Measurements from ENCODE around the gene SAP30L.

The SAP30L gene

DNA sequence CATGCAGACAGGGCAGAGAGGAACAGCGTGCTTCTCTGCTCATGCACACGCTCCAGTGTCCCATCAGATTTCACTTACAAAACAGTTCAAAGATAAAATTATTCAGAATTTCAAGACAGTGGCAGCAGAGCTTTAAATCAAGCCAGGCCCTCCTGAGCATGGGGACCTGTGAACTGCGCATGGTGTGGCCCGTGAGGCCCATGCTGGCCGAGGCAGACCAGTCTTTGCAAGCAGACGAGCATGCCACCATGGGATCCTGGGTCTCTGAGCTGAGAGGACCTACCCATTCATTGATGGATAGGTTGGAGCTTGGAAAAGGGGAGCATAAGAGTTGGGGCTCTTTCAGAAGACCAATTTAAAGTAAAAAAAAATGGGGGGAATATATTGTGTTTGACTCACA lies 35.0 kb upstream of the SAP30L start:
- no peak for DNase-seq
- Mint-ChIP-seq H3K4me3 (no peak overlapping the region), H3K27ac (peak overlapping the region in 1 of 2 donors; percentile 72), H3K4me1 (no peaks in the 10 kb centered on the region), H3K9me3 (no peaks in the 10 kb centered on the region), H3K27me3 (no peaks in the 10 kb centered on the region)
- ATAC-seq, result no peak

DNA sequence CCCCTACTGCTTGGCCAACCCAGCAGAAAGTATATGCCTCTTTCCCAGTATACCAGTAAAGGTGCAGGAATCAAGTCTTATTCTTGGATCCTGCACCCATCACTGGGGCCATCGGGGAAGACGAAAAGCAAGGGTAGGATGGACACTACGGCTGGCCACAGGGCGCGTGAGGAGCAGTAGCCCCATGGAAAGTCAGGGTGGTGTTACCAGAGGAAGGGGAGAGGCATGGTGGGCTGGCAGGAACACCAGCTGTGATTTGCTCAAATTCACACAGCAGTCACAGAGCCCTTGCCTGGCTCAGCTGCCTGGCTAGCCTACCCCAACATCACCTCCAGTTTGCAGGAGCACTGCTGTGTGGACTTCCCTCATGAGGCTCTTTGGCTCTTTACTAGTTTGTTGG lies 34.5 kb upstream of the SAP30L start:
- Mint-ChIP-seq H3K27ac (no peak overlapping the region), H3K9me3 (no peaks in the 10 kb centered on the region), H3K27me3 (no peaks in the 10 kb centered on the region), H3K4me3 (no peak overlapping the region), H3K4me1 (no peaks in the 10 kb centered on the region)
- DNase-seq (no peak), ATAC-seq (no peak)

DNA sequence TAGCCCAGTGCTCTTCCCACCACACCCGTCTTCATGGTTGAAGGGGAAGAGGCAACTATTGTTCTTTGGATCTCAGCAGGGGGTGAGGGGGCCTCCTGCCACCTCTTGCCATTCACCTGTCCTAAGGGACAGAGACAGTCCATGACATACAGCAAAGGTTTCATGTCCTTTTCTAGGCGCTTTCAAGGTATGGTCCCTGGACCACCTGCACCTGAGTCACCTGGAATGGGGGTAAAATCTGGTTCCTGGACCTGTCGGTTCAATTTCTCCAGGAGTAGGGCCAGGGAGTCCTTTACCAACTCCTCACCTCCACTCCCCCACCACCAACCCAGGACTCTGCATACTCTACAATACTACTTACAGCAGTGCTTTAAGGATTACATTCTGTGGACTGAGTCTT lies 33.5 kb upstream of the SAP30L start:
- H3K27ac Mint-ChIP-seq, result no peak overlapping the region
- no peak overlapping the region for H3K4me3 Mint-ChIP-seq
- H3K27me3 Mint-ChIP-seq, result no peaks in the 10 kb centered on the region
- ATAC-seq (no peak), DNase-seq (no peak)
- peaks cover 6% of the 10 kb centered on the region for H3K4me1 Mint-ChIP-seq
- H3K9me3 Mint-ChIP-seq, result no peaks in the 10 kb centered on the region

DNA sequence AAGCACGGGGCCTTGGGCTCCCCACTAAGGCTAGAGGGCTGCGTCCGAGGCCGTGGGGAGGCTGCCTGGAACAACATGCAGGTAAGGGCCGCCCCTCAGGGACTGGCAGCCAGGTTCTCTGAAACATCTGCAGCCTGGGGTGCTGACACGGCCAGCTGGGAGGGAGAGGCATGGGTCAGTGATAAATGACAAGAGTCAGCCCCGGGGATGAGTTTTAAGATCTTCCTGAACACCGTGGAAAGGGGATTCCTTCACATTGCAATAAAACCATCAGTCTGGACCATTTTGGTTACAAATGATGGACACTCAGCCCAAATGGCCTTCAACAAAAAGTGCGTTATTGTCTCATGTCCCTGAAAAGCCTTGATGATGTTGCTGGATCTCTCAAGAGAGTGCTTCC lies 32.9 kb upstream of the SAP30L start:
- Mint-ChIP-seq H3K9me3 (no peaks in the 10 kb centered on the region), H3K4me3 (no peak overlapping the region), H3K4me1 (peaks cover 6% of the 10 kb centered on the region), H3K27me3 (no peaks in the 10 kb centered on the region), H3K27ac (no peak overlapping the region)
- DNase-seq (no peak), ATAC-seq (no peak)

DNA sequence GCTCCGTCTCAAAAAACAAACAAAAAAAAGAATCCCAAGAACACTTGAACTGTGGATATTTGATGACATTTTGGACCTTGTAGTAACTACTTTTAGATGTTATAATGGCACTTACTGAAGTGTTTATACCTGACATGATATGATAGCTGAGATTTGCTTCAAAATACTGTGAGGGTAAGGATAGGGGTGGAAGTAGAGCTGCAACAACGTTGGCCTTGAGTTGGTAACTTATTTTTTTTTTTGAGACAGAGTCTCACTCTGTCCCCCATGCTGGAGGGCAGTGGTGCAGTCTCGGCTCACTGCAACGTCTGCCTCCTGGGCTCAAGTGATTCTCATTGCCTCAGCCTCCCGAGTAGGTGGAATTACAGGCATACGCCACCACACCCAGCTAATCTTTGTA lies 30.7 kb upstream of the SAP30L start:
- Mint-ChIP-seq H3K27me3 (no peaks in the 10 kb centered on the region), H3K4me3 (no peak overlapping the region), H3K27ac (no peak overlapping the region), H3K9me3 (no peaks in the 10 kb centered on the region), H3K4me1 (peaks cover 6% of the 10 kb centered on the region)
- ATAC-seq (no peak), DNase-seq (no peak)

DNA sequence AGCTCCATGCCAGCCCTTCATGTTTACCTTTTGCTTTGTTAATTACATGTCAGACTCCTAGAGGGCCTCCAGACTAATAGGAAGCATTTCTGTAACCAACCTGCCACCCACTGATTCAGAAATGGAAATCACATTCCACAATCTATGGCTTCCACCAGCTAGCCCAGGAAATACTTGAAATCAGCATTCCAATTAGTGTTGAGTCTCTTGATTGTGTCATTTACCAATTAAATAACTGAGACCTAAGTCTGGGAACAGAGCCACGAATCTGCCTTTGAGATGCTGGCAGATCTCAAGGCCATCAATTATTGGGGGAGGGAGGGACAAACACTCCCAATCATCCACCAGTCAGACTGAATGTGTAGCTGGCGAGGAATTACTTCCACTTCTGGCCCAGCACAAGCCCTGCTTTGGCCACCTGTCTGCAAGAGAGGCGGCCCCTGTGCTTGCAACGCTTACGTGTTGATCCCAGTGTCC lies 27.4 kb upstream of the SAP30L start:
- peaks cover 10% of the 10 kb centered on the region for H3K4me1 Mint-ChIP-seq
- no peaks in the 10 kb centered on the region for H3K27me3 Mint-ChIP-seq
- H3K9me3 Mint-ChIP-seq, result peaks cover 0 to 4% of the 10 kb centered on the region in 2 donors
- ATAC-seq (no peak), DNase-seq (no peak)
- no peak overlapping the region for H3K4me3 Mint-ChIP-seq
- H3K27ac Mint-ChIP-seq, result peak overlapping the region; percentile 8 to 75

DNA sequence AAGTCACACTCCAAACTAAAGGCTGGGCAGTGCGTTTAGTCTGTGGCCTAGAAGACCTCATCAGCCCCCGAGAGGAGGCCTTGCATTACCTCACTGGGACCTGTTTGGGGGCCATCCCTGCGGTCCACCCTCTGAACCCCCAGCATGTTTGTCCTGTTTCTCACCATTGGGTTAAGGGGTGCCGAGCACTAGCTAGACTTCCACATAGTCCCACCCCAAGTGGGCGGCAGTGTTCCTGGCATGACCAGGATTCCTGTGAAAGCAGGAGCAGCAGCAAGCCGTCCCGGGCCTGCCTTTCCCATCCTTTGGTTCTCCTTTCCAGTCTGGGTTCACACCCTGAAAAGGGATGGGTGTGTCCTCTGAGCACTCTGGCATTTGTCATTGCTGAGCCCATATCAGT lies 26.6 kb upstream of the SAP30L start:
- no peak overlapping the region for H3K27ac Mint-ChIP-seq
- no peak overlapping the region for H3K4me3 Mint-ChIP-seq
- peaks cover 10% of the 10 kb centered on the region for H3K4me1 Mint-ChIP-seq
- DNase-seq (no peak), ATAC-seq (no peak)
- peaks cover 0 to 4% of the 10 kb centered on the region in 2 donors for H3K9me3 Mint-ChIP-seq
- H3K27me3 Mint-ChIP-seq, result no peaks in the 10 kb centered on the region

DNA sequence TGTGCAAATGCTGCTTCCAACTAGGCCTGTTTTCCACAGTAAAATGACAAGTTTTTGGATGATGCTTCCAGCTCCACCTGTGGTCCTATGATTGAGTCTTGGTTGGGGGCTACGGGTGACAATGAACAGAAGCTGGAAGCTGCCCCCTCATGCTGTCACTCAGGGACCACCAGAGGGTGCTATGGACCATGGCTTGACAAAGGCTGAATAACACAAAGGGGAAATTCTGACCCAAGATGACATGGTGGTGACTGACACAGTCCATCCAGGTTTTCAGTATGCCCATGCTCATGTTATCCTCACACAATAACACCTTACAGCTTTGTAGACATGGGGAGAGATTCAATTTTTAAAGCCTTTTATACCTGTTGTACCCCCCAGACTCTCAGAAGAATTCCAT lies 23.9 kb upstream of the SAP30L start:
- Mint-ChIP-seq H3K4me1 (peaks cover 7% of the 10 kb centered on the region), H3K9me3 (peaks cover 0 to 4% of the 10 kb centered on the region in 2 donors), H3K27me3 (no peaks in the 10 kb centered on the region), H3K4me3 (no peak overlapping the region), H3K27ac (no peak overlapping the region)
- DNase-seq, result peak; percentile 16 to 35
- no peak for ATAC-seq

DNA sequence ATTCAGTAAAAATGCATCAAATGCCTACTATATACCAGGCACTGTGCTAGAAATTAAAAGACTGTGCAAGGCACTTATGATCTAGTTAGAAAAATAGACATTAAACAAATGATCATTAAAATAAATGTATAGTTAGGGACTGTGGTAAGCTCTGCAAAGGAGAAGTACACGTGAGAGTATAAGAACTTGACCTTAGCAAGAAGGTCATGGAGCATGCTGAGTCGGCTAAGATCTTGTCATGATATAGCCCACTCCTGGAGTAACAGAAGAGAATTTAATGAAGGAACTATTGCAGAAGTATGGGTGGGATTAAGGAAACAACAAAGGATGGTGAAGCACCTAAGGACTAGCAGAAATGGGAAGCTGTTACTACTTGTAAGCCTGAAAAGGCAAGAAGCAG lies 23.5 kb upstream of the SAP30L start:
- no peak for ATAC-seq
- Mint-ChIP-seq H3K27ac (no peak overlapping the region), H3K4me3 (no peak overlapping the region), H3K27me3 (no peaks in the 10 kb centered on the region), H3K4me1 (peaks cover 4% of the 10 kb centered on the region), H3K9me3 (peaks cover 0 to 4% of the 10 kb centered on the region in 2 donors)
- DNase-seq, result no peak

DNA sequence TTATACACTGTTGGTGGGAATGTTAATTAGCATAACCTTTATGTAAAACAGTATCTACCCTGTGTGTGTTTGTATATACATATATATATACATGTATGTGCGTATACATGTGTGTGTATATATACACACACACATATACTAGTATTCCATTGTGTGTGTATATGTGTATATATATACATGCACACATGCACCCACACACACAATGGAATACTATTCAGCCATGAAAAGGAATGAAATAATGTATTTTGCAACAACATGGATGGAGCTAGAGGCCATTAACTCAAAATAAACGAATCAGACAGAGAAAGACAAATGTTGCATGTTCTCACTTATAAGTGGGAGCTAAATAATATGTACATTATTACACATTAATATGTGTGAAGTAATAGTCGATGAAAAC lies 17.6 kb upstream of the SAP30L start:
- Mint-ChIP-seq H3K27ac (no peak overlapping the region), H3K4me1 (peaks cover 5% of the 10 kb centered on the region)
- no peak for ATAC-seq

DNA sequence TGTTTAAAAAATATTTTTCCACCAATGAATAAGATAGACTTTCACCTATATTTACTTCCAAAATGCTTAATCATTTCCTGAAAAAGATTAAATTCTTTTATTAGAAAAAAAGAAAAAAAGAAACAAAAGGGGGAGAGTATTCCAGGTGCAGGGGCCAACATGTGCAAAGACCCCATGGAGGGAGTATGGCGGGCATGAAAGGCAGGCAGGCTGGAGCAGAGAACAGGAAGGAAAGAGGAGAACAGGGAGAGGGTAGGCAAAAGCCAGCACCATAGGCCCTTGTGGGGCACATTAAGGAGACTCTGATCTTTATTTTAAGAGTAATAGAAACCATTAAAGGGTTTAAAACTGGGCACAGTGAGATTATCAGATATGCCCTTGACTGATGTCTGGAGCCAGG lies 16.5 kb upstream of the SAP30L start:
- no peaks in the 10 kb centered on the region for H3K9me3 Mint-ChIP-seq

More for the DNA sequence above, 17.6 kb upstream of the SAP30L start:
- H3K4me3 Mint-ChIP-seq, result no peak overlapping the region
- no peak for DNase-seq
- no peaks in the 10 kb centered on the region for H3K27me3 Mint-ChIP-seq
- H3K9me3 Mint-ChIP-seq, result no peaks in the 10 kb centered on the region

DNA sequence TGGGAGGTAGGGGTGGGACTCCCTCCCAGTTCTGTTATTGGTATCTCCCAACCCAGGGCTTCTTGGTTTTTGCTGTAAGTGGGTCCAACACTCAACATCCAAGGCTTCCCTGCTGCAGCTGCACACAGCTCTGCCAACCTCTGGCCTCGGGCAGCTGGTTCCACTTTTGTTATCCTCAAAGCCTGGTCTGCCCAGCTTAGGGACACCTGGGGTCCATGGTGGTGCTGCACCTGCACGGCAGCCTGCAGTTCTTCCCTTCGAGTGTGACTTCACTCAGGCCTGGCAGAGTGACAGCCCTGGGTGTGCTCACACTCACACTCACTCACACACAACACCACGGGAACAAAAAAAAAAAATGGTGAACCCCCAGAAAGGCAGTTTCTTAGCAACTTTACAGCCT lies 15.3 kb upstream of the SAP30L start:
- peaks cover 5% of the 10 kb centered on the region for H3K4me1 Mint-ChIP-seq
- DNase-seq, result no peak
- H3K27me3 Mint-ChIP-seq, result no peaks in the 10 kb centered on the region
- no peaks in the 10 kb centered on the region for H3K9me3 Mint-ChIP-seq
- H3K4me3 Mint-ChIP-seq, result no peak overlapping the region
- ATAC-seq, result no peak
- no peak overlapping the region for H3K27ac Mint-ChIP-seq

More for the DNA sequence above, 16.5 kb upstream of the SAP30L start:
- Mint-ChIP-seq H3K4me1 (peaks cover 5% of the 10 kb centered on the region), H3K27ac (no peak overlapping the region), H3K4me3 (no peak overlapping the region), H3K27me3 (no peaks in the 10 kb centered on the region)
- no peak for DNase-seq
- no peak for ATAC-seq

DNA sequence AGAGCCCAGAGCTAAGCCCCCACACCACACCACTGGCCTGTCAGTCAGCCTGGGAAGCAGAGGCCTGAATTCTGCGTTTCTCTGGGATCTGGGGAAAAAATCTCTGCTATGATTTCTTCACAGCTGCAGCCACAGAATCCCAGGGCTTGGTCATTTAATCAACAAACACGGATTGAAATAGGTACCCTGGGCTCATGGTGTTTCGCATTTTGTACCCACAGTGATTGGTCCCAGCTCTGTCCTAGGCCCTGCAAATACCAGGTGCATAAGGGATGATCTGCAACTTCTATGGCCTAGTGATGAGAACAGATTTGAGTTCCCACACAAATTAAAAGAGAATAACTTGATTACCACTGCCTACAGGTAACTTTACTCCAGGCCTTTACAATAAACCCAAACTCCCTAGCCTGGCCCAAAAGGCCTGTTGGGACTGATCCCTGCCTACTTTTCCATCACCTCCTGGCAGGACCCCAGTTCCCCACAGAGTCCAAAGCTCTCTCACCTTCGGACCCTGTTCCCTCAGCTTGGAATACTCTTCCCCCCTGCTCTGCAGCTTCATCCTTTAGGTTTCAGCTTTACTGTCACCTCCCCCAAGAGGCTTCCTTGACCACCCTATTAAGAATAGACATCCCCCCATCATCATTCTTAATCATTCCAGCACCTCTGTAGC lies 14.7 kb upstream of the SAP30L start:
- H3K27me3 Mint-ChIP-seq, result no peaks in the 10 kb centered on the region
- H3K9me3 Mint-ChIP-seq, result no peaks in the 10 kb centered on the region
- no peak overlapping the region for H3K4me3 Mint-ChIP-seq
- H3K27ac Mint-ChIP-seq, result no peak overlapping the region
- peaks cover 5% of the 10 kb centered on the region for H3K4me1 Mint-ChIP-seq
- no peak for ATAC-seq
- no peak for DNase-seq

DNA sequence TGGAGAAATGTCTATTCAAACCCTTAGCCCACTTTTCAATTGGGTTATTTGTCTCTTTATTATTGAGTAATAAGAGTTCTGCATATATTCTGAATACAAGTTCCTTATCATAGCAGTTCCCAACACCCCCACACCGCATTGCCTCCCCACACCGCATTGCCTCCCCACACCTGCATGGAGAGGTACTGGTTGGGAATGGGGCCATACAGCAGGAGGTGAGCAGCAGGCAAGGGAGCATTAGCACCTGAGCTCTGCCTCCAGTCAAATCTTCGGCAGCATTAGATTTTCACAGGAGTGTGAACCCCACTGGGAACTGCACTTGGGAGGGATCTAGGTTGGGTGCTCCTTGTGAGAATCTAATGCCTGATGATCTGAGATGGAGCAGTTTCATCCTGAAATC lies 10.6 kb upstream of the SAP30L start:
- no peak overlapping the region for H3K4me3 Mint-ChIP-seq
- DNase-seq (no peak), ATAC-seq (no peak)
- H3K27ac Mint-ChIP-seq, result no peak overlapping the region
- no peaks in the 10 kb centered on the region for H3K27me3 Mint-ChIP-seq
- H3K9me3 Mint-ChIP-seq, result no peaks in the 10 kb centered on the region
- H3K4me1 Mint-ChIP-seq, result peaks cover 5% of the 10 kb centered on the region

DNA sequence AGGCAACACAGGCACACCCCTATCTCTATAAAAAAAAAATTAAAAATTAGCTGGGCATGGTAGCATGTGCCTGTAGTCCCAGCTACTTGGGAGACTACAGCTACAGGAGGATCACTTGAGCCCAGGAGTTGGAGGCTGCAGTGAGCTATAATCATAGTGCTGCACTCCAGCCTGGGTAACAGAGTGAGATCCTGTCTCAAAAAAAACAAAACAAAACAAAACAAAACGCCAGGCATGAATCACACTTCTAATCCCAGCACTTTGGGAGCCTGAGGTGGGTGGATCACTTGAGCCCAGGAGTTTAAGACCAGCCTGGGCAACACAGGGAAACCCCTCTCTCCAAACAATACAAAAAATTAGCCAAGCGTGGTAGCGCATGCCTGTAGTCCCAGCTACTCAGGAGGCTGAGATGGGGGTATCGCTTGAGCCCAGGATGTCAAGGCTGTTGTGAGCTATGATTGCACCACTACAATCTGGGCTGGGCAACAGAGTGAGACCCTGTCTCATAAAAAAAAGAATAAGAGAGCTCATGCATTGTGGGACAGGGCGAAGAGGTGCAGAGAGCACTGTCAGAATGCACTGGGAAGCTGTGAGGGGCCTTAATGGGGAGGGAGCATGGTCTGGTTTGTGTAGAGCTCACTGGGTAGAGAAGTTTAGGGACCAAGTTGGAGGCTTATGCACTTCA lies 8.4 kb upstream of the SAP30L start:
- Mint-ChIP-seq H3K4me3 (no peak overlapping the region), H3K27me3 (no peaks in the 10 kb centered on the region), H3K9me3 (no peaks in the 10 kb centered on the region), H3K27ac (no peak overlapping the region), H3K4me1 (peaks cover 12% of the 10 kb centered on the region)
- DNase-seq (no peak), ATAC-seq (no peak)

DNA sequence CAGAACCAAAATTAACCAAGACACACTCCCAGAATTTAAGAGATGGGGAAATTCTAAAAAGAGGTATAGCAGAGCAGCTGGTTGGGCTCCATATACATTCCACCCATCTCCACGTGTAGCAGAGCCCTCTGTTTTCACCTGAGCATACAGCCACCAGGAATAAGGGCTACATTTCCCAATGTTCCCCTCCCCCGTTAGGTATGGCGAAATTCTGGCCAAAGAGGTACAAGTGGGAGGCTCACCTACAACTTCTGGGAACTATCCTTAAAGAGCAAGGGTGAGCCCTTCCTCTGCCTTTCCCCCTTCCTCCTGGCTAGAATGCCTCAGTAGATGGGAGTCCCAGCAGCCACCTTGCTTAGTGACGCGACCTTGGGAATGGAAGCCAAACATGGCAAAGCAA lies 5.3 kb upstream of the SAP30L start:
- Mint-ChIP-seq H3K4me3 (no peak overlapping the region), H3K27ac (no peak overlapping the region), H3K9me3 (no peaks in the 10 kb centered on the region), H3K4me1 (peaks cover 24% of the 10 kb centered on the region), H3K27me3 (no peaks in the 10 kb centered on the region)
- no peak for ATAC-seq
- DNase-seq, result no peak

DNA sequence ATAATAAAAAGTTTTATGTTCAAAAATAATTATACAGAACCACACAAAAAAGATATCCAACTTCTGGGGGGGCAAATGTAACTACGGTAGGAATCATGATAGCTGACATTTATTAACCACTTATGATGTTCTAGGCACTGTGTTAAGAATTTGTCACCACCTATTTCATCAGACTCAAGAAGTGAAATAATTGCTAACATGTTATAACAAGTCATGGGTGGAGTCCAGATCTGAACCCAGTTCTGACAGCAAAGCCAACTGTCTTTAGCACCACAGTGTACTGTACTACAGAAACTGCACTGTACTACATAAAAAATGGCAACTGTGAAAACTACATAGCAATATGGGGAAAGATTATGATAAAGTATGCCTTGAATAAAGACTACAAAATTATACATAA lies 3.0 kb upstream of the SAP30L start:
- ATAC-seq (no peak), DNase-seq (no peak)
- Mint-ChIP-seq H3K9me3 (no peaks in the 10 kb centered on the region), H3K4me3 (no peak overlapping the region), H3K27ac (no peak overlapping the region), H3K4me1 (peaks cover 34% of the 10 kb centered on the region), H3K27me3 (no peaks in the 10 kb centered on the region)

Measured in stimulated activated naive CD8-positive, alpha-beta T cell treated with anti-CD3 and anti-CD28 coated beads, Interleukin-15, amount 100 ng/mL, for 72 hours (primary cell).